CD14-positive monocyte (primary cell): ENCODE data around the gene DDIAS. TPM values are rescaled to one million over a fixed set of nuclear protein-coding genes. Genes with fewer than 3 reads are reported as not detected.

Experiments
- DNase-seq, 3 donors: peaks; one replicate each; pipeline ENCODE4 v3.0.0-alpha.2; 2011 to 2022
- H2AFZ ChIP-seq: 2 replicates; pipeline ENCODE4 v1.6.0; 2012; ENCODE audit warnings: mild to moderate bottlenecking, low read depth, low read length, inconsistent platforms; ENCODE audit not compliant: insufficient read depth, poor library complexity, severe bottlenecking
- H3K27ac ChIP-seq, 2 donors: 1 replicate in 1 of 2; 2 replicates in 1 of 2; pipeline ENCODE4 v1.5.1; 2012 to 2013; ENCODE audit warnings: low read length in 2 of 2, control low read depth in 1 of 2, inconsistent platforms in 1 of 2, low read depth in 1 of 2, mild to moderate bottlenecking in 1 of 2
- H3K27me3 ChIP-seq, 2 donors: one replicate each; pipeline versions ENCODE4 v1.6.0 to v1.6.1; 2011 to 2013; ENCODE audit warnings: low read length in 2 of 2; ENCODE audit not compliant: control insufficient read depth in 2 of 2, insufficient read depth in 2 of 2
- H3K36me3 ChIP-seq, 2 donors: replicated peaks in 1 of 2; 1 replicate in 1 of 2; 2 replicates in 1 of 2; pipeline versions ENCODE4 v1.5.1 to v1.6.1; 2012 to 2013; ENCODE audit warnings: low read length in 2 of 2, control low read depth in 1 of 2, inconsistent platforms in 1 of 2, mild to moderate bottlenecking in 1 of 2; ENCODE audit not compliant: insufficient read depth in 2 of 2, control insufficient read depth in 1 of 2
- H3K4me1 ChIP-seq, 2 donors: 1 replicate in 1 of 2; 2 replicates in 1 of 2; pipeline versions ENCODE4 v1.5.1 to v1.6.1; 2012 to 2013; ENCODE audit warnings: low read length in 2 of 2, control low read depth in 1 of 2, inconsistent platforms in 1 of 2, mild to moderate bottlenecking in 1 of 2, moderate library complexity in 1 of 2; ENCODE audit not compliant: insufficient read depth in 2 of 2, control insufficient read depth in 1 of 2
- H3K4me2 ChIP-seq: replicated peaks from 2 replicates; pipeline ENCODE3; 2012; ENCODE audit warnings: low read length, moderate library complexity, mild to moderate bottlenecking; ENCODE audit not compliant: poor library complexity, severe bottlenecking; ENCODE audit errors: extremely low read depth
- H3K4me3 ChIP-seq, 3 experiments: fragments of 200-600 bp in 1 of 3; sonication (generic) in 1 of 3; replicated peaks in 1 of 3; 1 replicate in 2 of 3; 2 replicates in 1 of 3; pipeline ENCODE4 v1.5.1; 2011 to 2013; ENCODE audit warnings: low read length in 3 of 3, mild to moderate bottlenecking in 3 of 3, control low read depth in 2 of 3, low read depth in 2 of 3, inconsistent platforms in 1 of 3, moderate library complexity in 1 of 3
- H3K79me2 ChIP-seq: 2 replicates; pipeline ENCODE4 v1.6.0; 2012; ENCODE audit warnings: mild to moderate bottlenecking, control low read depth, inconsistent platforms, low read length, moderate library complexity; ENCODE audit not compliant: insufficient read depth
- H3K9ac ChIP-seq: 2 replicates; pipeline ENCODE4 v1.6.0; 2017; ENCODE audit warnings: low read length, mild to moderate bottlenecking; ENCODE audit not compliant: insufficient read depth, poor library complexity, severe bottlenecking
- H3K9me3 ChIP-seq, 2 donors: replicated peaks in 1 of 2; 1 replicate in 1 of 2; 2 replicates in 1 of 2; pipeline versions ENCODE4 v1.5.1 to v1.6.1; 2012 to 2013; ENCODE audit warnings: low read length in 2 of 2, control low read depth in 1 of 2; ENCODE audit not compliant: control insufficient read depth in 1 of 2, insufficient read depth in 1 of 2
- H4K20me1 ChIP-seq: 2 replicates; pipeline ENCODE4 v1.6.0; 2012; ENCODE audit warnings: mild to moderate bottlenecking, low read length, control low read depth, moderate library complexity; ENCODE audit not compliant: insufficient read depth
- H3K27ac Mint-ChIP-seq, 7 donors: one replicate each; pipeline ENCODE4 v1.8.0; 2020; ENCODE audit warnings: mild to moderate bottlenecking in 7 of 7, mixed read lengths in 7 of 7, moderate library complexity in 6 of 7, inconsistent platforms in 2 of 7
- H3K27me3 Mint-ChIP-seq, 3 donors: one replicate each; pipeline ENCODE4 v1.8.0; 2021 to 2022; ENCODE audit warnings: low read depth in 3 of 3, mild to moderate bottlenecking in 3 of 3, mixed read lengths in 3 of 3, moderate library complexity in 3 of 3, inconsistent platforms in 1 of 3
- H3K36me3 Mint-ChIP-seq, 2 donors: one replicate each; pipeline ENCODE4 v1.8.0; 2020; ENCODE audit warnings: mixed read lengths in 2 of 2, inconsistent platforms in 1 of 2, mild to moderate bottlenecking in 1 of 2
- H3K4me1 Mint-ChIP-seq: one replicate; pipeline ENCODE4 v1.8.0; 2020; ENCODE audit warnings: mild to moderate bottlenecking, mixed read lengths
- H3K4me3 Mint-ChIP-seq, 2 donors: one replicate each; pipeline ENCODE4 v1.8.0; 2020; ENCODE audit warnings: mild to moderate bottlenecking in 2 of 2, mixed read lengths in 2 of 2, moderate library complexity in 1 of 2
- H3K9me3 Mint-ChIP-seq, 7 donors: one replicate each; pipeline ENCODE4 v1.8.0; 2020 to 2022; ENCODE audit warnings: mixed read lengths in 7 of 7, mild to moderate bottlenecking in 6 of 7, moderate library complexity in 6 of 7, inconsistent platforms in 2 of 7
- CTCF ChIP-seq: fragments of 200-600 bp; IDR thresholded peaks from one replicate; pipeline ENCODE4 v1.8.0; 2022; ENCODE audit warnings: antibody characterized with exemption, mild to moderate bottlenecking
- WGBS: methylation state at CpG from one replicate; pipeline ENCODE4 v1.1.5; 2013; ENCODE audit warnings: missing lambda C conversion rate; ENCODE audit not compliant: insufficient coverage; 5-methylcytosine and 5-hydroxymethylcytosine counted together
- intact Hi-C, 2 donors: fragments of 100-400 bp; cut with micrococcal nuclease; formaldehyde crosslinking; loops; one replicate each; pipeline versions ENCODE4 v1.15.0 to v1.15.1; 2023
- polyA plus RNA-seq, 3 donors: library from polyadenylated mRNA; depleted of rRNA in 1 of 3; unstranded in 2 of 3; stranded (reverse) in 1 of 3; fragments of 300-500 nt in 2 of 3; fragments of >200 nt in 1 of 3; fragmentation: Illumina TruSeq in 2 of 3; gene quantifications; 1 replicate in 2 of 3; 2 replicates in 1 of 3; pipeline ENCODE4 v1.2.3, GENCODE V29; 2012 to 2021

The DDIAS gene
- polyA plus RNA-seq, 3 donors = 6.0 to 14.1 (median 13.5) TPM

DNA sequence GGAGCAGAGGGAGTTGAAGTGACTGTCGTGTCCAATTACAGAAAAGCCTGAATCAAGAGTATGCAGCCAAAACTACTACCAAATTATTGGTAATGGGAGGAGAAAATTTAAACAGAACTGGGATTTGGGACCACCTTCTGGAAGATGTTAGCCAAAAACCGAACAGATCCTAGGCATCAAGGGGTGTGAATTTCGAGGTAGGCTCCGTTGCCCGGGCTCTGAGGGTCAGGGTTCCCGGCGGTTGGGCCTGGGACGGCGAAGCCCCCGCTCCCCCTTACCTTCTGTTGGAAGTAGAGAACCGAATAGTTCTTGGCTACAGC is 1.6 kb upstream of the DDIAS start:
- Histone ChIP-seq H3K9me3 (no peaks in the 10 kb centered on the region), H3K4me1 (peaks cover 63 to 69% of the 10 kb centered on the region in 2 donors), H3K79me2 (peaks cover 86% of the 10 kb centered on the region), H3K27ac (peak overlapping the region; percentile 99), H2AFZ (peak overlapping the region; percentile 43), H3K4me2 (peak overlapping the region; percentile 89), H3K9ac (peak overlapping the region; percentile 95), H3K36me3 (peaks cover 2 to 24% of the 10 kb centered on the region in 2 donors), H3K4me3 (peak overlapping the region; percentile 76 to 89 (median 78)), H3K27me3 (no peaks in the 10 kb centered on the region), H4K20me1 (peaks cover 41% of the 10 kb centered on the region)
- peak overlapping the region; percentile 100 for H3K27ac Mint-ChIP-seq
- H3K4me1 Mint-ChIP-seq = peaks cover 54% of the 10 kb centered on the region
- H3K9me3 Mint-ChIP-seq = peaks cover 0 to 1% (median 0%) of the 10 kb centered on the region in 7 donors
- TF ChIP-seq CTCF = no peak
- DNase-seq = no peak
- WGBS = 3% methylated on average over 4 of the region's 11 CpGs
- H3K4me3 Mint-ChIP-seq = peak overlapping the region; percentile 99 to 100
- H3K36me3 Mint-ChIP-seq = peaks cover 30 to 47% of the 10 kb centered on the region in 2 donors
- peaks cover 0 to 2% (median 0%) of the 10 kb centered on the region in 3 donors for H3K27me3 Mint-ChIP-seq
- intact Hi-C loops = loop anchor here (2.0 to 10.0 kb wide), 6 partner anchors 33 to 387 kb away; partner anchors contain the start of genes CCDC90B (in 2 of the 2), PCF11 (in 2 of the 2) and RAB30 (in 1 of the 2)

GRCh38 chr11:82900277-82901164 is 1.0 kb upstream of the DDIAS start, which contains the start of gene PRCP:
Gene PRCP (minus strand): TSS chr11:82900430. CDS start chr11:82900402, 28 bp downstream.
- Histone ChIP-seq H3K9me3 (no peaks in the 10 kb centered on the region), H4K20me1 (peaks cover 36% of the 10 kb centered on the region), H3K79me2 (peaks cover 82% of the 10 kb centered on the region), H3K4me3 (peak within 1 kb of the TSS; percentile 76 to 89 (median 78)), H3K4me2 (peak within 1 kb of the TSS; percentile 89), H3K27ac (peak within 1 kb of the TSS; percentile 99), H3K27me3 (no peaks in the 10 kb centered on the region), H3K4me1 (peaks cover 57 to 62% of the 10 kb centered on the region in 2 donors), H3K9ac (peak within 1 kb of the TSS; percentile 95), H3K36me3 (peaks cover 2 to 24% of the 10 kb centered on the region in 2 donors), H2AFZ (peak within 1 kb of the TSS; percentile 43)
- Mint-ChIP-seq H3K9me3 (peaks cover 0 to 1% (median 0%) of the 10 kb centered on the region in 7 donors), H3K4me1 (peaks cover 49% of the 10 kb centered on the region), H3K27ac (peak within 1 kb of the TSS; percentile 100), H3K36me3 (peaks cover 32 to 45% of the 10 kb centered on the region in 2 donors), H3K4me3 (peak within 1 kb of the TSS; percentile 99 to 100), H3K27me3 (peaks cover 0 to 2% (median 0%) of the 10 kb centered on the region in 3 donors)
- peak; percentile 89 to 98 (median 96) for DNase-seq
- intact Hi-C loops = loop anchor here (2.0 to 10.0 kb wide), 6 partner anchors 33 to 387 kb away; partner anchors contain the start of genes CCDC90B (in 2 of the 2), PCF11 (in 2 of the 2) and RAB30 (in 1 of the 2)
- no peak for TF ChIP-seq CTCF
- WGBS = under 1% methylated on average over 38 of the region's 40 CpGs
